H1 (cell line): ENCODE data around the gene HELZ2.

Experiments
- CEBPB ChIP-seq: IDR thresholded peaks from 2 replicates; pipeline ENCODE4 v1.6.1; 2012; ENCODE audit warnings: low read depth, low read length
- EZH2 ChIP-seq: fragments of 200-600 bp; sonication (generic); IDR thresholded peaks from 2 replicates; pipeline ENCODE4 v1.7.1; 2012; ENCODE audit warnings: low read depth, mild to moderate bottlenecking, moderate library complexity, low read length, inconsistent platforms; ENCODE audit not compliant: severe bottlenecking
- GABPA ChIP-seq: IDR thresholded peaks from 2 replicates; pipeline ENCODE4 v1.6.1; 2011; ENCODE audit warnings: mild to moderate bottlenecking, low read length, moderate library complexity, borderline replicate concordance; ENCODE audit not compliant: insufficient read depth
- HDAC6 ChIP-seq: IDR thresholded peaks from one replicate; pipeline ENCODE4 v1.7.1; 2012; ENCODE audit warnings: low read depth, mild to moderate bottlenecking, inconsistent platforms, low read length, moderate library complexity
- POLR2A ChIP-seq, 2 experiments: IDR thresholded peaks; 1 replicate in 1 of 2; 2 replicates in 1 of 2; pipeline ENCODE4 v1.6.1; 2011; ENCODE audit warnings: low read depth in 2 of 2, low read length in 2 of 2, mild to moderate bottlenecking in 2 of 2; ENCODE audit errors: control extremely low read depth in 1 of 2
- POLR2AphosphoS5 ChIP-seq: IDR thresholded peaks from 2 replicates; pipeline ENCODE4 v1.6.1; 2011; ENCODE audit warnings: low read depth, low read length
- SP1 ChIP-seq: IDR thresholded peaks from 2 replicates; pipeline ENCODE4 v1.6.1; 2011; ENCODE audit warnings: low read depth, low read length
- YY1 ChIP-seq: IDR thresholded peaks from 2 replicates; pipeline ENCODE4 v1.6.1; 2011; ENCODE audit warnings: low read depth, mild to moderate bottlenecking, low read length
- TF ChIP-seq, protein P1 (sequence below), 3 experiments: IDR thresholded peaks; 1 replicate in 2 of 3; 2 replicates in 1 of 3; pipeline versions ENCODE4 v1.5.1 to v1.6.1; 2011; ENCODE audit warnings: low read length in 3 of 3, mild to moderate bottlenecking in 3 of 3, inconsistent platforms in 2 of 3, low read depth in 1 of 3, moderate library complexity in 1 of 3; ENCODE audit not compliant: insufficient read depth in 1 of 3; ENCODE audit errors: control extremely low read depth in 1 of 3
- TF ChIP-seq, protein P2 (sequence below): IDR thresholded peaks from 2 replicates; pipeline ENCODE4 v1.6.1; 2012; ENCODE audit warnings: inconsistent platforms
- TF ChIP-seq, protein P3 (sequence below): IDR thresholded peaks from 2 replicates; pipeline ENCODE4 v1.6.1; 2011; ENCODE audit warnings: low read length, improper control_type of control experiment
- TF ChIP-seq, protein P4 (sequence below): IDR thresholded peaks from 2 replicates; pipeline ENCODE4 v1.6.1; 2011; ENCODE audit warnings: low read depth, mild to moderate bottlenecking, low read length; ENCODE audit not compliant: insufficient read depth

DNA sequence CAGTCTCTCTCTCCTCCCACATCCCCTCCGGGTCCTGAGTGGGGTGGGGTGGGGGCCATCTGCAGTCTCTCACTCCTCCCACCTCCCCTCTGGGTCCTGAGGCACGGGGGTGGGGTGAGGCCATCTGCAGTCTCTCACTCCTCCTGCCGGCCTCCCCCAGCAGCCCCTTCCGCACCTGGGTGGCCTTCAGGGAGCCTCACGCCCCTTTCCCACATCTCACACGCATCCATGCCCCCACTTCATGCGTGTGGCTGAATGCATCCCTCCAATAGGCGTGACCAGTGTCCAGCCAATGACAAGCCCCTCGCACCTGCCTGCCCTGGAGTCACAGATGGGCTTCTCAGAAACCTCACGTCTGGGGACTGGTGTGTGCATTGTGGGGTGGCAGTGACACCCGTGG lies 25.5 kb downstream of the HELZ2 start:
- TF ChIP-seq, protein P1, sequence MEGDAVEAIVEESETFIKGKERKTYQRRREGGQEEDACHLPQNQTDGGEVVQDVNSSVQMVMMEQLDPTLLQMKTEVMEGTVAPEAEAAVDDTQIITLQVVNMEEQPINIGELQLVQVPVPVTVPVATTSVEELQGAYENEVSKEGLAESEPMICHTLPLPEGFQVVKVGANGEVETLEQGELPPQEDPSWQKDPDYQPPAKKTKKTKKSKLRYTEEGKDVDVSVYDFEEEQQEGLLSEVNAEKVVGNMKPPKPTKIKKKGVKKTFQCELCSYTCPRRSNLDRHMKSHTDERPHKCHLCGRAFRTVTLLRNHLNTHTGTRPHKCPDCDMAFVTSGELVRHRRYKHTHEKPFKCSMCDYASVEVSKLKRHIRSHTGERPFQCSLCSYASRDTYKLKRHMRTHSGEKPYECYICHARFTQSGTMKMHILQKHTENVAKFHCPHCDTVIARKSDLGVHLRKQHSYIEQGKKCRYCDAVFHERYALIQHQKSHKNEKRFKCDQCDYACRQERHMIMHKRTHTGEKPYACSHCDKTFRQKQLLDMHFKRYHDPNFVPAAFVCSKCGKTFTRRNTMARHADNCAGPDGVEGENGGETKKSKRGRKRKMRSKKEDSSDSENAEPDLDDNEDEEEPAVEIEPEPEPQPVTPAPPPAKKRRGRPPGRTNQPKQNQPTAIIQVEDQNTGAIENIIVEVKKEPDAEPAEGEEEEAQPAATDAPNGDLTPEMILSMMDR (IDR thresholded peaks at IDR 0.05; ENCODE audit: control extremely low read depth in 1 of 3, insufficient read depth in 1 of 3, low read depth in 1 of 3, low read length in 3 of 3): no peak
- TF ChIP-seq, protein P2, sequence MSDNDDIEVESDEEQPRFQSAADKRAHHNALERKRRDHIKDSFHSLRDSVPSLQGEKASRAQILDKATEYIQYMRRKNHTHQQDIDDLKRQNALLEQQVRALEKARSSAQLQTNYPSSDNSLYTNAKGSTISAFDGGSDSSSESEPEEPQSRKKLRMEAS: no peak
- TF ChIP-seq SP1: no peak
- no peak for TF ChIP-seq CEBPB
- no peak for TF ChIP-seq GABPA
- TF ChIP-seq EZH2: no peak
- no peak for TF ChIP-seq YY1
- no peak for TF ChIP-seq HDAC6
- TF ChIP-seq, protein P3, sequence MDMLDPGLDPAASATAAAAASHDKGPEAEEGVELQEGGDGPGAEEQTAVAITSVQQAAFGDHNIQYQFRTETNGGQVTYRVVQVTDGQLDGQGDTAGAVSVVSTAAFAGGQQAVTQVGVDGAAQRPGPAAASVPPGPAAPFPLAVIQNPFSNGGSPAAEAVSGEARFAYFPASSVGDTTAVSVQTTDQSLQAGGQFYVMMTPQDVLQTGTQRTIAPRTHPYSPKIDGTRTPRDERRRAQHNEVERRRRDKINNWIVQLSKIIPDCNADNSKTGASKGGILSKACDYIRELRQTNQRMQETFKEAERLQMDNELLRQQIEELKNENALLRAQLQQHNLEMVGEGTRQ: no peak
- TF ChIP-seq POLR2A (IDR thresholded peaks at IDR 0.05; ENCODE audit: control extremely low read depth in 1 of 2, low read depth in 2 of 2, low read length in 2 of 2): no peak
- TF ChIP-seq, protein P4, sequence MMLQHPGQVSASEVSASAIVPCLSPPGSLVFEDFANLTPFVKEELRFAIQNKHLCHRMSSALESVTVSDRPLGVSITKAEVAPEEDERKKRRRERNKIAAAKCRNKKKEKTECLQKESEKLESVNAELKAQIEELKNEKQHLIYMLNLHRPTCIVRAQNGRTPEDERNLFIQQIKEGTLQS: no peak
- no peak for TF ChIP-seq POLR2AphosphoS5
